OCI-LY1 (cell line): Measurements from ENCODE around the gene DDX27.

Source experiments
- H2AFZ ChIP-seq: fragments of 200-600 bp; sonication (generic), shearing (Covaris generic); 2 replicates; pipeline ENCODE4 v1.6.0; 2014; ENCODE audit warnings: antibody characterized with exemption, mild to moderate bottlenecking, low read length
- H3F3A ChIP-seq: fragments of 200-600 bp; sonication (generic), shearing (Covaris generic); 2 replicates; pipeline ENCODE4 v1.6.0; 2014; ENCODE audit warnings: mild to moderate bottlenecking, antibody characterized with exemption, low read length, moderate library complexity; ENCODE audit not compliant: insufficient read depth
- H3K27ac ChIP-seq: fragments of 200-600 bp; sonication (generic); 2 replicates; pipeline ENCODE4 v1.5.1; 2014; ENCODE audit warnings: low read length, mixed run types, mild to moderate bottlenecking, low read depth; ENCODE audit not compliant: poor library complexity, severe bottlenecking
- H3K27me3 ChIP-seq: fragments of 200-600 bp; sonication (generic); 2 replicates; pipeline ENCODE4 v1.6.0; 2014; ENCODE audit warnings: antibody characterized with exemption, mild to moderate bottlenecking, low read length, moderate library complexity; ENCODE audit not compliant: insufficient read depth
- H3K36me3 ChIP-seq: fragments of 200-600 bp; sonication (generic); 2 replicates; pipeline ENCODE4 v1.6.1; 2014; ENCODE audit warnings: mild to moderate bottlenecking, antibody characterized with exemption, low read length, moderate library complexity, mixed read lengths; ENCODE audit not compliant: insufficient read depth
- H3K4me1 ChIP-seq: fragments of 200-600 bp; sonication (generic); 2 replicates; pipeline ENCODE4 v1.5.1; 2014; ENCODE audit warnings: mild to moderate bottlenecking, low read length, moderate library complexity; ENCODE audit not compliant: insufficient read depth, severe bottlenecking
- H3K4me2 ChIP-seq: fragments of 200-600 bp; sonication (generic), shearing (Covaris generic); 2 replicates; pipeline ENCODE4 v1.6.1; 2014; ENCODE audit warnings: low read length
- H3K4me3 ChIP-seq: fragments of 200-600 bp; sonication (generic); 2 replicates; pipeline ENCODE4 v1.5.1; 2014; ENCODE audit warnings: low read length, low read depth, mild to moderate bottlenecking, mixed read lengths; ENCODE audit not compliant: poor library complexity, severe bottlenecking
- H3K79me2 ChIP-seq: fragments of 200-600 bp; shearing (Covaris generic); 2 replicates; pipeline ENCODE4 v1.6.1; 2016; ENCODE audit warnings: mixed run types, low read length, mixed read lengths; ENCODE audit not compliant: insufficient read depth
- H3K9ac ChIP-seq: fragments of 200-600 bp; sonication (generic), shearing (Covaris generic); 2 replicates; pipeline ENCODE4 v1.6.1; 2014; ENCODE audit warnings: mild to moderate bottlenecking, low read length, mixed read lengths
- H3K9me2 ChIP-seq: fragments of 200-600 bp; sonication (generic), shearing (Covaris generic); 2 replicates; pipeline ENCODE4 v1.6.1; 2014; ENCODE audit warnings: low read depth, mild to moderate bottlenecking, low read length, mixed read lengths
- H3K9me3 ChIP-seq: fragments of 200-600 bp; shearing (Covaris generic); 2 replicates; pipeline ENCODE4 v1.6.1; 2014; ENCODE audit warnings: low read length, mixed read lengths
- H4K20me1 ChIP-seq: fragments of 200-600 bp; sonication (generic), shearing (Covaris generic); 2 replicates; pipeline ENCODE4 v1.6.0; 2016; ENCODE audit warnings: mild to moderate bottlenecking, low read length; ENCODE audit not compliant: insufficient read depth
- EZH2 ChIP-seq: fragments of 200-600 bp; sonication (generic), shearing (Covaris generic); IDR thresholded peaks from 2 replicates; pipeline ENCODE4 v1.8.0; 2017; ENCODE audit warnings: borderline replicate concordance, mixed run types, mild to moderate bottlenecking, antibody characterized with exemption, low read length, moderate library complexity, mixed read lengths
- TF ChIP-seq, protein P1 (sequence below): fragments of 200-600 bp; sonication (generic), shearing (Covaris generic); IDR thresholded peaks from 2 replicates; pipeline ENCODE4 v1.5.1; 2017; ENCODE audit warnings: mild to moderate bottlenecking, antibody characterized with exemption, low read length, moderate library complexity, mixed read lengths

DDX27 gene, protein sequence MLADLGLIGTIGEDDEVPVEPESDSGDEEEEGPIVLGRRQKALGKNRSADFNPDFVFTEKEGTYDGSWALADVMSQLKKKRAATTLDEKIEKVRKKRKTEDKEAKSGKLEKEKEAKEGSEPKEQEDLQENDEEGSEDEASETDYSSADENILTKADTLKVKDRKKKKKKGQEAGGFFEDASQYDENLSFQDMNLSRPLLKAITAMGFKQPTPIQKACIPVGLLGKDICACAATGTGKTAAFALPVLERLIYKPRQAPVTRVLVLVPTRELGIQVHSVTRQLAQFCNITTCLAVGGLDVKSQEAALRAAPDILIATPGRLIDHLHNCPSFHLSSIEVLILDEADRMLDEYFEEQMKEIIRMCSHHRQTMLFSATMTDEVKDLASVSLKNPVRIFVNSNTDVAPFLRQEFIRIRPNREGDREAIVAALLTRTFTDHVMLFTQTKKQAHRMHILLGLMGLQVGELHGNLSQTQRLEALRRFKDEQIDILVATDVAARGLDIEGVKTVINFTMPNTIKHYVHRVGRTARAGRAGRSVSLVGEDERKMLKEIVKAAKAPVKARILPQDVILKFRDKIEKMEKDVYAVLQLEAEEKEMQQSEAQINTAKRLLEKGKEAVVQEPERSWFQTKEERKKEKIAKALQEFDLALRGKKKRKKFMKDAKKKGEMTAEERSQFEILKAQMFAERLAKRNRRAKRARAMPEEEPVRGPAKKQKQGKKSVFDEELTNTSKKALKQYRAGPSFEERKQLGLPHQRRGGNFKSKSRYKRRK

DNA sequence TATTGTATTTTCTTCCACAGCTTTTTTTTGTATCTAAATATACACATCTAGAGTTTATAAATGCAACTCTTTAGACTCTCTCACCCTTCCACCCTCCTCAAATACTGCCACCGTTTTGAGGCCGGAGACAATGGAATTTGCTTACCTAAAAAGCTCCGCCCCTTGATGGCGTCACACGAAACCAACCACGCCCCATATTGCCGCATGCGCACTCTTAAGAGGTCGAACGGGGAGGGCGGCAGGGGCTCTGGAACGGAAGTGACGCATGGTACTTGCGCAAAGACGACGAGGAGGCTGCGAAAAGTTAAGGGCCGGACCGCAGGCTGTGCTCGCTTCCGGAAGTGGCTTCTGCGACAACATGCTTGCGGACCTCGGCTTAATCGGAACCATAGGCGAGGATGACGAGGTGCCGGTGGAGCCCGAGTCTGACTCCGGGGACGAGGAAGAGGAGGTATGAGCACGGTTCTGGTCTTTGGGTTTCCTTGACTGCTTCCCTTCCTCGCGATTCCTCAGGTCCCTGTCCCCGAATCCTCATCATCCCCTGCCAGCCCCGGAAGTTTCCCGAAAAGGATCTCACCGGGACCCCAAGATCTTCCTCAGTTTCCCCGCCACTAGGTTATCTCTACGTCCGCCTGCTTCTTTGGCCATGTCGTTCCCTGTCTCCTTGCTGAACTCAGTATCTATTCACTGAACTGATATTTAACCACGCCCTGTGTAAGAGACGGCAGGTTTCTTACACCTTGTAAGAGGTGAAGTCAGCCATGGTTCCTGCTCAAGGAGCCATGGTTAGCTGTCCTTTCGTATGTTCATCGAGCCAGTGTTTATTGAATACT lies at the start of gene DDX27:
TSS of gene DDX27 (plus strand) at position 326 of the 833 bp plus-strand sequence. CDS start at position 359, 33 bp downstream.
- Histone ChIP-seq H4K20me1 (no peaks in the 10 kb centered on the region), H3F3A (no peaks in the 10 kb centered on the region), H3K9me3 (no peaks in the 10 kb centered on the region), H3K4me2 (peak within 1 kb of the TSS; percentile 97), H2AFZ (no peak within 1 kb of the TSS), H3K4me1 (peaks cover 24% of the 10 kb centered on the region), H3K9me2 (no peaks in the 10 kb centered on the region), H3K27ac (peak within 1 kb of the TSS; percentile 45), H3K36me3 (peaks cover 28% of the 10 kb centered on the region), H3K79me2 (peaks cover 15% of the 10 kb centered on the region), H3K4me3 (peak within 1 kb of the TSS; percentile 90), H3K27me3 (no peaks in the 10 kb centered on the region), H3K9ac (peak within 1 kb of the TSS; percentile 87)
- no peak for TF ChIP-seq EZH2
- TF ChIP-seq, protein P1, sequence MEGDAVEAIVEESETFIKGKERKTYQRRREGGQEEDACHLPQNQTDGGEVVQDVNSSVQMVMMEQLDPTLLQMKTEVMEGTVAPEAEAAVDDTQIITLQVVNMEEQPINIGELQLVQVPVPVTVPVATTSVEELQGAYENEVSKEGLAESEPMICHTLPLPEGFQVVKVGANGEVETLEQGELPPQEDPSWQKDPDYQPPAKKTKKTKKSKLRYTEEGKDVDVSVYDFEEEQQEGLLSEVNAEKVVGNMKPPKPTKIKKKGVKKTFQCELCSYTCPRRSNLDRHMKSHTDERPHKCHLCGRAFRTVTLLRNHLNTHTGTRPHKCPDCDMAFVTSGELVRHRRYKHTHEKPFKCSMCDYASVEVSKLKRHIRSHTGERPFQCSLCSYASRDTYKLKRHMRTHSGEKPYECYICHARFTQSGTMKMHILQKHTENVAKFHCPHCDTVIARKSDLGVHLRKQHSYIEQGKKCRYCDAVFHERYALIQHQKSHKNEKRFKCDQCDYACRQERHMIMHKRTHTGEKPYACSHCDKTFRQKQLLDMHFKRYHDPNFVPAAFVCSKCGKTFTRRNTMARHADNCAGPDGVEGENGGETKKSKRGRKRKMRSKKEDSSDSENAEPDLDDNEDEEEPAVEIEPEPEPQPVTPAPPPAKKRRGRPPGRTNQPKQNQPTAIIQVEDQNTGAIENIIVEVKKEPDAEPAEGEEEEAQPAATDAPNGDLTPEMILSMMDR = no peak

DNA sequence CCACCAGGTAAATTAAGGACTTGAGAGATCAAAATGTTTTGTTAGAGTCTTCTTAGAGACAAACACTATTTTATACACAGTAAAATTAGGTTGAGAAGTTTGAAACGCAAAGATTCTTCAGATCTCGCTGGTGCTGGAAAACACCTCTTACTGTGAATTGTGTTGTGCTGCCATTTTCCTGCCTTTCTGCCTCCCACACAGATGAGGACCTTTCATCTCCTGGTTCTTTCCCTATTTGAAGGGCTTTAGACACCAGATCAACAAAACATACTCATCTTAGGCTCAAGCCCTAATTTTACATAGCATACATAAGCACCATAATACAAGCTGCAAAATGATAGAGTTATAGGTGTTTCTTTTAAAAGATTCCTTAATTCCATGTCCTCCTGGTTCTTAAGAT lies 49.7 kb upstream of the DDX27 start:
- no peaks in the 10 kb centered on the region for H3K27me3 ChIP-seq
- no peaks in the 10 kb centered on the region for H4K20me1 ChIP-seq
- no peak overlapping the region for H3K27ac ChIP-seq
- H3K36me3 ChIP-seq = peaks cover 56% of the 10 kb centered on the region; the same call in 1 of the 2 replicates
- no peaks in the 10 kb centered on the region for H3F3A ChIP-seq
- peaks cover 49% of the 10 kb centered on the region for H3K79me2 ChIP-seq
- no peak overlapping the region for H2AFZ ChIP-seq
- no peaks in the 10 kb centered on the region for H3K9me3 ChIP-seq
- H3K9me2 ChIP-seq = no peaks in the 10 kb centered on the region
- H3K4me1 ChIP-seq = peaks cover 15% of the 10 kb centered on the region
- no peak overlapping the region for H3K4me3 ChIP-seq
- no peak for TF ChIP-seq EZH2
- TF ChIP-seq, protein P1 = no peak
- H3K4me2 ChIP-seq = no peak overlapping the region
- H3K9ac ChIP-seq = no peak overlapping the region

DNA sequence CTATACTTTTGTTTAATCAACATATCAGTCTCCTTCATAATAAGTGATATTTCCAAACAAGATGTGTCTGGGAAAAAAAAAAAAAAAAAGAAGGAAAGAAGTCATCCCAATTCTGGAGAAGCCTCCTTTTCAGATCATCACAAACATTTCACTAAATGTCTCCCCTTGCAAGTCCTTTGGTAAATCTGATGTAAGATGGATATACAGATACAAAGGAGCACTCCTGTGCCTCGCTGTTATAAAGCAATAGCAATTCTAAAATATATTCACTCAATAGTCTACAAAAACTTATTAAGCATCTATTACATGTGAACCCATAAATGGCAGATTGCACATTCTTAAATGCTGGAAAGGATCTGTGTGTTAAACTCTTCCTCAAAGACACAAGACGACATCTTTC lies 48.5 kb upstream of the DDX27 start:
- Histone ChIP-seq H3K36me3 (peaks cover 48% of the 10 kb centered on the region), H3K4me2 (no peak overlapping the region), H3K4me3 (no peak overlapping the region), H3K9me3 (no peaks in the 10 kb centered on the region), H3K9ac (no peak overlapping the region), H4K20me1 (no peaks in the 10 kb centered on the region), H3F3A (no peaks in the 10 kb centered on the region), H2AFZ (no peak overlapping the region), H3K9me2 (no peaks in the 10 kb centered on the region), H3K4me1 (peaks cover 15% of the 10 kb centered on the region), H3K27me3 (no peaks in the 10 kb centered on the region), H3K79me2 (peaks cover 53% of the 10 kb centered on the region), H3K27ac (no peak overlapping the region)
- TF ChIP-seq, protein P1 = no peak
- no peak for TF ChIP-seq EZH2
